Measurements from ENCODE around the gene SAA2. TPM values are rescaled to one million over a fixed set of nuclear protein-coding genes. Genes with fewer than 3 reads are reported as not detected.
"Not testable (repeated sequence)": the region's sequence is repeated elsewhere in the genome, so short reads cannot be mapped to it uniquely, and the experiment has no call there.

SAA2 gene
- total and polyA plus RNA-seq, 4 donors, result 0.39 TPM; not detected in 3

- not testable (repeated sequence) for H3K9me3 ChIP-seq (ENCODE audit: control insufficient read depth, insufficient read depth, low read length); H3K27me3 ChIP-seq (ENCODE audit: control insufficient read depth, insufficient read depth, low read length); H3K4me3 ChIP-seq (ENCODE audit: low read depth, low read length); DNase-seq (ENCODE audit: low read depth in 4 of 6, low spot score in 6 of 6); H3K27ac ChIP-seq (ENCODE audit: low read depth, low read length); H3K4me1 ChIP-seq (ENCODE audit: control insufficient read depth, insufficient read depth, low read length); H3K36me3 ChIP-seq (ENCODE audit: control insufficient read depth, insufficient read depth, low read length)
- WGBS (ENCODE audit: insufficient coverage), result no CpG with 5 or more reads among the region's 5 CpGs
These were observed 20.8 kb upstream of the SAA2 start for GRCh38 chr11:18269252-18269651.

GRCh38 chr11:18267335-18268133 is 19.1 kb upstream of the SAA2 start:
- 80% methylated on average over 1 of the region's 10 CpGs for WGBS (ENCODE audit: insufficient coverage)
- not testable (repeated sequence) for H3K4me1 ChIP-seq (ENCODE audit: control insufficient read depth, insufficient read depth, low read length); H3K9me3 ChIP-seq (ENCODE audit: control insufficient read depth, insufficient read depth, low read length); H3K36me3 ChIP-seq (ENCODE audit: control insufficient read depth, insufficient read depth, low read length); H3K4me3 ChIP-seq (ENCODE audit: low read depth, low read length); H3K27me3 ChIP-seq (ENCODE audit: control insufficient read depth, insufficient read depth, low read length); H3K27ac ChIP-seq (ENCODE audit: low read depth, low read length); DNase-seq (ENCODE audit: low read depth in 4 of 6, low spot score in 6 of 6)

- H3K36me3 ChIP-seq (ENCODE audit: control insufficient read depth, insufficient read depth, low read length), result no peaks in the 10 kb centered on the region
- no peaks in the 10 kb centered on the region for H3K27me3 ChIP-seq (ENCODE audit: control insufficient read depth, insufficient read depth, low read length)
- H3K9me3 ChIP-seq (ENCODE audit: control insufficient read depth, insufficient read depth, low read length), result no peaks in the 10 kb centered on the region
- no peak within 1 kb of the TSS for H3K27ac ChIP-seq (ENCODE audit: low read depth, low read length)
- WGBS (ENCODE audit: insufficient coverage), result 72% methylated on average over 5 of the region's 8 CpGs
- H3K4me1 ChIP-seq (ENCODE audit: control insufficient read depth, insufficient read depth, low read length), result no peaks in the 10 kb centered on the region
- H3K4me3 ChIP-seq (ENCODE audit: low read depth, low read length), result no peak within 1 kb of the TSS
- DNase-seq (ENCODE audit: low read depth in 4 of 6, low spot score in 6 of 6), result no peak
These were observed 17.5 kb upstream of the SAA2 start, which contains the start of gene SAA1 for GRCh38 chr11:18265949-18266348. SAA1 (plus strand) TSS chr11:18266264; CDS start chr11:18266888, 624 bp downstream.

- 67% methylated on average over 1 of the region's 1 CpG for WGBS (ENCODE audit: insufficient coverage)
- H3K36me3 ChIP-seq (ENCODE audit: control insufficient read depth, insufficient read depth, low read length), result no peaks in the 10 kb centered on the region
- no peak overlapping the region for H3K4me3 ChIP-seq (ENCODE audit: low read depth, low read length)
- no peak overlapping the region for H3K27ac ChIP-seq (ENCODE audit: low read depth, low read length)
- no peak for DNase-seq (ENCODE audit: low read depth in 4 of 6, low spot score in 6 of 6)
- H3K9me3 ChIP-seq (ENCODE audit: control insufficient read depth, insufficient read depth, low read length), result no peaks in the 10 kb centered on the region
- no peaks in the 10 kb centered on the region for H3K27me3 ChIP-seq (ENCODE audit: control insufficient read depth, insufficient read depth, low read length)
- no peaks in the 10 kb centered on the region for H3K4me1 ChIP-seq (ENCODE audit: control insufficient read depth, insufficient read depth, low read length)
These were observed 16.4 kb upstream of the SAA2 start for GRCh38 chr11:18264677-18265555.

- no peaks in the 10 kb centered on the region for H3K36me3 ChIP-seq (ENCODE audit: control insufficient read depth, insufficient read depth, low read length)
- no peak overlapping the region for H3K4me3 ChIP-seq (ENCODE audit: low read depth, low read length)
- H3K9me3 ChIP-seq (ENCODE audit: control insufficient read depth, insufficient read depth, low read length), result no peaks in the 10 kb centered on the region
- no peak for DNase-seq (ENCODE audit: low read depth in 4 of 6, low spot score in 6 of 6)
- no peak overlapping the region for H3K27ac ChIP-seq (ENCODE audit: low read depth, low read length)
- H3K27me3 ChIP-seq (ENCODE audit: control insufficient read depth, insufficient read depth, low read length), result no peaks in the 10 kb centered on the region
- H3K4me1 ChIP-seq (ENCODE audit: control insufficient read depth, insufficient read depth, low read length), result no peaks in the 10 kb centered on the region
- 88% methylated on average over 4 of the region's 4 CpGs for WGBS (ENCODE audit: insufficient coverage)
These were observed 15.6 kb upstream of the SAA2 start for GRCh38 chr11:18264035-18264434.

GRCh38 chr11:18262681-18263350 is 14.3 kb upstream of the SAA2 start:
- not testable (repeated sequence) for H3K4me1 ChIP-seq (ENCODE audit: control insufficient read depth, insufficient read depth, low read length); H3K4me3 ChIP-seq (ENCODE audit: low read depth, low read length); DNase-seq (ENCODE audit: low read depth in 4 of 6, low spot score in 6 of 6); H3K27ac ChIP-seq (ENCODE audit: low read depth, low read length); H3K36me3 ChIP-seq (ENCODE audit: control insufficient read depth, insufficient read depth, low read length); H3K27me3 ChIP-seq (ENCODE audit: control insufficient read depth, insufficient read depth, low read length); H3K9me3 ChIP-seq (ENCODE audit: control insufficient read depth, insufficient read depth, low read length)
- WGBS (ENCODE audit: insufficient coverage), result 84% methylated on average over 4 of the region's 8 CpGs

- 79% methylated on average over 4 of the region's 14 CpGs for WGBS (ENCODE audit: insufficient coverage)
- DNase-seq (ENCODE audit: low read depth in 4 of 6, low spot score in 6 of 6), result no peak
- H3K27me3 ChIP-seq (ENCODE audit: control insufficient read depth, insufficient read depth, low read length), result no peaks in the 10 kb centered on the region
- no peak overlapping the region for H3K27ac ChIP-seq (ENCODE audit: low read depth, low read length)
- H3K36me3 ChIP-seq (ENCODE audit: control insufficient read depth, insufficient read depth, low read length), result no peaks in the 10 kb centered on the region
- H3K9me3 ChIP-seq (ENCODE audit: control insufficient read depth, insufficient read depth, low read length), result no peaks in the 10 kb centered on the region
- H3K4me1 ChIP-seq (ENCODE audit: control insufficient read depth, insufficient read depth, low read length), result no peaks in the 10 kb centered on the region
- no peak overlapping the region for H3K4me3 ChIP-seq (ENCODE audit: low read depth, low read length)
These were observed 13.3 kb upstream of the SAA2 start for GRCh38 chr11:18261721-18262120.

GRCh38 chr11:18259259-18259658 is 10.8 kb upstream of the SAA2 start:
- DNase-seq (ENCODE audit: low read depth in 4 of 6, low spot score in 6 of 6), result no peak
- Histone ChIP-seq H3K9me3 (ENCODE audit: control insufficient read depth, insufficient read depth, low read length) (no peaks in the 10 kb centered on the region), H3K4me3 (ENCODE audit: low read depth, low read length) (no peak overlapping the region), H3K36me3 (ENCODE audit: control insufficient read depth, insufficient read depth, low read length) (no peaks in the 10 kb centered on the region), H3K4me1 (ENCODE audit: control insufficient read depth, insufficient read depth, low read length) (no peaks in the 10 kb centered on the region), H3K27me3 (ENCODE audit: control insufficient read depth, insufficient read depth, low read length) (no peaks in the 10 kb centered on the region), H3K27ac (ENCODE audit: low read depth, low read length) (no peak overlapping the region)

GRCh38 chr11:18254781-18255361 is 6.4 kb upstream of the SAA2 start:
- no peak overlapping the region for H3K27ac ChIP-seq (ENCODE audit: low read depth, low read length)
- H3K4me1 ChIP-seq (ENCODE audit: control insufficient read depth, insufficient read depth, low read length), result no peaks in the 10 kb centered on the region
- 57% methylated on average over 2 of the region's 2 CpGs for WGBS (ENCODE audit: insufficient coverage)
- no peak for DNase-seq (ENCODE audit: low read depth in 4 of 6, low spot score in 6 of 6)
- no peaks in the 10 kb centered on the region for H3K27me3 ChIP-seq (ENCODE audit: control insufficient read depth, insufficient read depth, low read length)
- H3K36me3 ChIP-seq (ENCODE audit: control insufficient read depth, insufficient read depth, low read length), result no peaks in the 10 kb centered on the region
- no peak overlapping the region for H3K4me3 ChIP-seq (ENCODE audit: low read depth, low read length)
- H3K9me3 ChIP-seq (ENCODE audit: control insufficient read depth, insufficient read depth, low read length), result no peaks in the 10 kb centered on the region
